Measurements from ENCODE around the gene BTBD9.

The BTBD9 gene

GRCh38 chr6:38207375-38207774 is 432.4 kb downstream of the BTBD9 start:
- H3K4me1 ChIP-seq (ENCODE audit: control insufficient read depth, insufficient read depth, low read length) = no peaks in the 10 kb centered on the region
- no peak overlapping the region for H3K4me3 ChIP-seq (ENCODE audit: low read length)
- H3K9me3 ChIP-seq (ENCODE audit: control insufficient read depth, insufficient read depth, low read length) = no peaks in the 10 kb centered on the region
- H3K36me3 ChIP-seq (ENCODE audit: control insufficient read depth, insufficient read depth, low read length) = no peaks in the 10 kb centered on the region
- H3K27me3 ChIP-seq (ENCODE audit: control insufficient read depth, insufficient read depth, low read length) = no peaks in the 10 kb centered on the region
- no peak overlapping the region for H3K27ac ChIP-seq (ENCODE audit: low read length)
- no CpG with 5 or more reads among the region's 4 CpGs for WGBS (ENCODE audit: insufficient coverage, insufficient read length)
- DNase-seq (ENCODE audit: low read depth, low spot score) = no peak

GRCh38 chr6:38198219-38198618 is 441.5 kb downstream of the BTBD9 start:
- Histone ChIP-seq H3K36me3 (ENCODE audit: control insufficient read depth, insufficient read depth, low read length) (no peaks in the 10 kb centered on the region), H3K4me1 (ENCODE audit: control insufficient read depth, insufficient read depth, low read length) (no peaks in the 10 kb centered on the region), H3K27me3 (ENCODE audit: control insufficient read depth, insufficient read depth, low read length) (no peaks in the 10 kb centered on the region), H3K4me3 (ENCODE audit: low read length) (no peak overlapping the region), H3K9me3 (ENCODE audit: control insufficient read depth, insufficient read depth, low read length) (no peaks in the 10 kb centered on the region), H3K27ac (ENCODE audit: low read length) (no peak overlapping the region)
- no peak for DNase-seq (ENCODE audit: low read depth, low spot score)
- WGBS (ENCODE audit: insufficient coverage, insufficient read length) = no CpG with 5 or more reads among the region's 8 CpGs

GRCh38 chr6:38195113-38195635 is 444.6 kb downstream of the BTBD9 start:
- Histone ChIP-seq H3K27me3 (ENCODE audit: control insufficient read depth, insufficient read depth, low read length) (no peaks in the 10 kb centered on the region), H3K4me1 (ENCODE audit: control insufficient read depth, insufficient read depth, low read length) (peaks cover 10% of the 10 kb centered on the region), H3K9me3 (ENCODE audit: control insufficient read depth, insufficient read depth, low read length) (no peaks in the 10 kb centered on the region), H3K27ac (ENCODE audit: low read length) (no peak overlapping the region), H3K4me3 (ENCODE audit: low read length) (no peak overlapping the region), H3K36me3 (ENCODE audit: control insufficient read depth, insufficient read depth, low read length) (no peaks in the 10 kb centered on the region)
- no peak for DNase-seq (ENCODE audit: low read depth, low spot score)
- WGBS (ENCODE audit: insufficient coverage, insufficient read length) = no CpG with 5 or more reads among the region's 5 CpGs

- H3K9me3 ChIP-seq (ENCODE audit: control insufficient read depth, insufficient read depth, low read length) = no peaks in the 10 kb centered on the region
- no peak for DNase-seq (ENCODE audit: low read depth, low spot score)
- no peak overlapping the region for H3K27ac ChIP-seq (ENCODE audit: low read length)
- H3K4me3 ChIP-seq (ENCODE audit: low read length) = no peak overlapping the region
- no peaks in the 10 kb centered on the region for H3K36me3 ChIP-seq (ENCODE audit: control insufficient read depth, insufficient read depth, low read length)
- no CpG with 5 or more reads among the region's 7 CpGs for WGBS (ENCODE audit: insufficient coverage, insufficient read length)
- peaks cover 10% of the 10 kb centered on the region for H3K4me1 ChIP-seq (ENCODE audit: control insufficient read depth, insufficient read depth, low read length)
- H3K27me3 ChIP-seq (ENCODE audit: control insufficient read depth, insufficient read depth, low read length) = no peaks in the 10 kb centered on the region
Measured at GRCh38 chr6:38194589-38194988, 445.1 kb downstream of the BTBD9 start.

GRCh38 chr6:38194282-38194572 is 445.5 kb downstream of the BTBD9 start:
- WGBS (ENCODE audit: insufficient coverage, insufficient read length) = no CpG with 5 or more reads among the region's 2 CpGs
- Histone ChIP-seq H3K4me1 (ENCODE audit: control insufficient read depth, insufficient read depth, low read length) (peaks cover 10% of the 10 kb centered on the region), H3K27me3 (ENCODE audit: control insufficient read depth, insufficient read depth, low read length) (no peaks in the 10 kb centered on the region), H3K4me3 (ENCODE audit: low read length) (no peak overlapping the region), H3K36me3 (ENCODE audit: control insufficient read depth, insufficient read depth, low read length) (no peaks in the 10 kb centered on the region), H3K27ac (ENCODE audit: low read length) (no peak overlapping the region), H3K9me3 (ENCODE audit: control insufficient read depth, insufficient read depth, low read length) (no peaks in the 10 kb centered on the region)
- DNase-seq (ENCODE audit: low read depth, low spot score) = no peak

- peaks cover 10% of the 10 kb centered on the region for H3K4me1 ChIP-seq (ENCODE audit: control insufficient read depth, insufficient read depth, low read length)
- no peak overlapping the region for H3K27ac ChIP-seq (ENCODE audit: low read length)
- H3K36me3 ChIP-seq (ENCODE audit: control insufficient read depth, insufficient read depth, low read length) = no peaks in the 10 kb centered on the region
- H3K27me3 ChIP-seq (ENCODE audit: control insufficient read depth, insufficient read depth, low read length) = no peaks in the 10 kb centered on the region
- H3K9me3 ChIP-seq (ENCODE audit: control insufficient read depth, insufficient read depth, low read length) = no peaks in the 10 kb centered on the region
- DNase-seq (ENCODE audit: low read depth, low spot score) = no peak
- H3K4me3 ChIP-seq (ENCODE audit: low read length) = no peak overlapping the region
- no CpG with 5 or more reads among the region's 9 CpGs for WGBS (ENCODE audit: insufficient coverage, insufficient read length)
Measured at GRCh38 chr6:38193481-38194281, 446.0 kb downstream of the BTBD9 start.

GRCh38 chr6:38193051-38193450 is 446.7 kb downstream of the BTBD9 start:
- H3K27me3 ChIP-seq (ENCODE audit: control insufficient read depth, insufficient read depth, low read length) = no peaks in the 10 kb centered on the region
- no peaks in the 10 kb centered on the region for H3K36me3 ChIP-seq (ENCODE audit: control insufficient read depth, insufficient read depth, low read length)
- WGBS (ENCODE audit: insufficient coverage, insufficient read length) = no CpG with 5 or more reads among the region's 7 CpGs
- no peak overlapping the region for H3K4me3 ChIP-seq (ENCODE audit: low read length)
- H3K9me3 ChIP-seq (ENCODE audit: control insufficient read depth, insufficient read depth, low read length) = no peaks in the 10 kb centered on the region
- no peak overlapping the region for H3K27ac ChIP-seq (ENCODE audit: low read length)
- no peak for DNase-seq (ENCODE audit: low read depth, low spot score)
- peaks cover 10% of the 10 kb centered on the region for H3K4me1 ChIP-seq (ENCODE audit: control insufficient read depth, insufficient read depth, low read length)

- H3K4me3 ChIP-seq (ENCODE audit: low read length) = no peak overlapping the region
- H3K4me1 ChIP-seq (ENCODE audit: control insufficient read depth, insufficient read depth, low read length) = peaks cover 10% of the 10 kb centered on the region
- H3K9me3 ChIP-seq (ENCODE audit: control insufficient read depth, insufficient read depth, low read length) = no peaks in the 10 kb centered on the region
- WGBS (ENCODE audit: insufficient coverage, insufficient read length) = no CpG with 5 or more reads among the region's 5 CpGs
- H3K27me3 ChIP-seq (ENCODE audit: control insufficient read depth, insufficient read depth, low read length) = no peaks in the 10 kb centered on the region
- H3K27ac ChIP-seq (ENCODE audit: low read length) = no peak overlapping the region
- no peak for DNase-seq (ENCODE audit: low read depth, low spot score)
- no peaks in the 10 kb centered on the region for H3K36me3 ChIP-seq (ENCODE audit: control insufficient read depth, insufficient read depth, low read length)
Measured at GRCh38 chr6:38192487-38192886, 447.2 kb downstream of the BTBD9 start.

GRCh38 chr6:38192011-38192410 is 447.7 kb downstream of the BTBD9 start:
- no CpG with 5 or more reads among the region's 9 CpGs for WGBS (ENCODE audit: insufficient coverage, insufficient read length)
- Histone ChIP-seq H3K36me3 (ENCODE audit: control insufficient read depth, insufficient read depth, low read length) (no peaks in the 10 kb centered on the region), H3K4me3 (ENCODE audit: low read length) (no peak overlapping the region), H3K4me1 (ENCODE audit: control insufficient read depth, insufficient read depth, low read length) (peaks cover 10% of the 10 kb centered on the region), H3K9me3 (ENCODE audit: control insufficient read depth, insufficient read depth, low read length) (no peaks in the 10 kb centered on the region), H3K27ac (ENCODE audit: low read length) (no peak overlapping the region), H3K27me3 (ENCODE audit: control insufficient read depth, insufficient read depth, low read length) (no peaks in the 10 kb centered on the region)
- no peak for DNase-seq (ENCODE audit: low read depth, low spot score)

GRCh38 chr6:38191418-38191817 is 448.3 kb downstream of the BTBD9 start:
- H3K4me1 ChIP-seq (ENCODE audit: control insufficient read depth, insufficient read depth, low read length) = peaks cover 10% of the 10 kb centered on the region
- DNase-seq (ENCODE audit: low read depth, low spot score) = no peak
- H3K4me3 ChIP-seq (ENCODE audit: low read length) = no peak overlapping the region
- no peaks in the 10 kb centered on the region for H3K36me3 ChIP-seq (ENCODE audit: control insufficient read depth, insufficient read depth, low read length)
- no peaks in the 10 kb centered on the region for H3K9me3 ChIP-seq (ENCODE audit: control insufficient read depth, insufficient read depth, low read length)
- no peak overlapping the region for H3K27ac ChIP-seq (ENCODE audit: low read length)
- WGBS (ENCODE audit: insufficient coverage, insufficient read length) = no CpG with 5 or more reads among the region's 9 CpGs
- H3K27me3 ChIP-seq (ENCODE audit: control insufficient read depth, insufficient read depth, low read length) = no peaks in the 10 kb centered on the region

Measured in iPS DF 6.9 (cell line).